Fibroblast of villous mesenchyme (primary cell): ENCODE data around the gene F10. TPM values are rescaled to one million over a fixed set of nuclear protein-coding genes. Genes with fewer than 3 reads are reported as not detected.

ENCODE experiments used
- DNase-seq: peaks from one replicate; pipeline ENCODE4 v3.0.0-alpha.2; 2010; ENCODE audit warnings: low read depth
- H3K4me3 ChIP-seq: 2 replicates; pipeline ENCODE4 v1.5.1; 2011; ENCODE audit warnings: low read depth, mild to moderate bottlenecking, low read length
- total RNA-seq: library from RNA; depleted of rRNA; stranded (reverse); fragments of >200 nt; gene quantifications from 2 replicates; pipeline ENCODE4 v1.2.3, GENCODE V29; 2012
- TF ChIP-seq, protein P1 (sequence below): IDR thresholded peaks from 2 replicates; pipeline ENCODE4 v1.5.1; 2012; ENCODE audit warnings: low read depth, mild to moderate bottlenecking, low read length; ENCODE audit not compliant: insufficient read depth

F10 gene
- total RNA-seq, 1 donor: 12.5 TPM

DNA sequence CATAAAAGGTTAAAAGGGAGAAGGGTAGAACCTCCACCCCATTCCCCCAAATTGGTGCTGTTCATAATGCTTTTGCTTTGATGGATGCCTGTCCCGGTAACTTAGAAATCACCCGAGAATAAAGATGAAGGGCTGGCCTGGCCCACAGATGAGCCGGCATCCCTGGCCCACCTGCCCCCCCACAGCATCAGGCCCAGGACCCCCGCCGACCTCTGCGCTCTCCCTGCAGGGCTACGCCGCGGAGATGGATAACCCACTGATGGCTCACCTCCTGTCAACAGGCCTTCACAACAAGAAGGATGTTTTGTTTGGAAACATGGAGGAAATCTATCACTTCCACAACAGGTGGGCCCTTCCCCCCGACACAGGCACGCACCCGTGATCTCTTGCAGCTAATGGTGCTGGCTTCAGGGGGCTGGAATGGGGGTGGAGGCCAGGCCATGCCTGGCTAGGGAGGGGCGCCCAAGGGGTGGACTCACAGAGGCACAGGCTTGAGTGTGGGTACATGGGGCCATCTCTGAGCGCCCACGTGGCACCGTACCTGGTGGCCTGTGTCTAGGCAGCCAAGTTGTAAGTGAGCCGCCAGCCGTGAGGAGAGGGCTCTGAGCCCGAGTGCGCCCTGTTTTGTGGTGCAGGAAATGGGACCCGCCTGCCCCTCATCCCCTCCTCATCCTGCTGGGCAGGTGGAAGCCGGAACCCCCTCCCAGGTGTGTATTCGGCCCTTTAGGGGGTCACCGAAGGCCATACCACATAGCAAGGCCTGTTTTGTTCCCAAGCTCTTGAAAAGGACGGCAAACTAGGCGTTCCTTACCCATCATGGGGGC is 40.2 kb upstream of the F10 start:
- no peak overlapping the region for H3K4me3 ChIP-seq
- no peak for DNase-seq
- TF ChIP-seq, protein P1, sequence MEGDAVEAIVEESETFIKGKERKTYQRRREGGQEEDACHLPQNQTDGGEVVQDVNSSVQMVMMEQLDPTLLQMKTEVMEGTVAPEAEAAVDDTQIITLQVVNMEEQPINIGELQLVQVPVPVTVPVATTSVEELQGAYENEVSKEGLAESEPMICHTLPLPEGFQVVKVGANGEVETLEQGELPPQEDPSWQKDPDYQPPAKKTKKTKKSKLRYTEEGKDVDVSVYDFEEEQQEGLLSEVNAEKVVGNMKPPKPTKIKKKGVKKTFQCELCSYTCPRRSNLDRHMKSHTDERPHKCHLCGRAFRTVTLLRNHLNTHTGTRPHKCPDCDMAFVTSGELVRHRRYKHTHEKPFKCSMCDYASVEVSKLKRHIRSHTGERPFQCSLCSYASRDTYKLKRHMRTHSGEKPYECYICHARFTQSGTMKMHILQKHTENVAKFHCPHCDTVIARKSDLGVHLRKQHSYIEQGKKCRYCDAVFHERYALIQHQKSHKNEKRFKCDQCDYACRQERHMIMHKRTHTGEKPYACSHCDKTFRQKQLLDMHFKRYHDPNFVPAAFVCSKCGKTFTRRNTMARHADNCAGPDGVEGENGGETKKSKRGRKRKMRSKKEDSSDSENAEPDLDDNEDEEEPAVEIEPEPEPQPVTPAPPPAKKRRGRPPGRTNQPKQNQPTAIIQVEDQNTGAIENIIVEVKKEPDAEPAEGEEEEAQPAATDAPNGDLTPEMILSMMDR: no peak

DNA sequence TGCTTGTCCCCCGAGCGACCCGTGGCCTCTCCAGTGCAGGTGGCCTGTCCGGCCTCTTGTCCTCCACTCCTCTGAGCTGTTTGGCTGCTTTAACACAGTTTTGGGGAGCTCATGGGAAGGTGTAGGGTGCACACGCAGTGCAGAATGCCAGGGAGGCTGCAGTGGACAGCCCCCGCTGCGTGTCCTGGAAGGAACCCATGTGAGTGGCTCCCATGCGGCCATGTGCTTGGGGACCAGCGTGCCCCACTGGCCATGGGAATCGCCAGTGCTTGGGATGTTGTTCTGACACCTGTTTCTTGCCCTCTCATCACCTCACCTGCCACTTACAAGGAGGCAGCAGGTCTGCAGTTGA is 39.6 kb upstream of the F10 start:
- DNase-seq: no peak
- TF ChIP-seq, protein P1: no peak
- no peak overlapping the region for H3K4me3 ChIP-seq

DNA sequence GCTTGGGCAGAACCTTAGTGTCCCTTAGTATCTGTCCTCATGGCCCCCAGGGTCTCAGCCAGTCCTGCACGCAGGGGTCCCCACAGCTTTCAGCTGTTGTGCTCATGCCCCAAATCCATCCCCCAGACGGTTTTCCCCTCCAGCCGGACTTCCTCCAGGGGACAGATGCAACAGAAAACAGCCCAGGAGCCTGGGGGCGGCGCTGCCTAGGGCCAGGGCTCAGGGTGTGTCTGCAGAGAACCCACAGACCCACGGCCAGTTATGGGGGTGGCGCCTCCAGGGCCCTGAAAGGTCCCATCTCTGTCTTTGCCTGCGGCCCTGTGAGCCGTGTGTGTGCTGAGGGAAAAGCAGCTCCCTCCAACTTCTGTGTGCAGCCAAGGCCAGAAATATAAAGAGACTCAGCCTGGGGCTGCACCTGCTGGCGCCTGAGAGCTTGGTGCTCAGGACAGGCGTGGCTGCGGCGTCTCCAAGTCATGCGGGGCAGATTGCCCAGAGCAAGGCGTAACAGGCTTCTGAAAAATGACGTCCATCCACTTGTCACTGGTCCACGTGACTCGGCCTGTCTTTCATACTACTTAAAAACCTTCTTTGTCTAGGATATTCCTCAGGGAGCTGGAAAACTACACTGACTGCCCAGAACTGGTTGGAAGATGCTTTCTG is 39.1 kb upstream of the F10 start:
- no peak for DNase-seq
- TF ChIP-seq, protein P1: no peak
- no peak overlapping the region for H3K4me3 ChIP-seq

DNA sequence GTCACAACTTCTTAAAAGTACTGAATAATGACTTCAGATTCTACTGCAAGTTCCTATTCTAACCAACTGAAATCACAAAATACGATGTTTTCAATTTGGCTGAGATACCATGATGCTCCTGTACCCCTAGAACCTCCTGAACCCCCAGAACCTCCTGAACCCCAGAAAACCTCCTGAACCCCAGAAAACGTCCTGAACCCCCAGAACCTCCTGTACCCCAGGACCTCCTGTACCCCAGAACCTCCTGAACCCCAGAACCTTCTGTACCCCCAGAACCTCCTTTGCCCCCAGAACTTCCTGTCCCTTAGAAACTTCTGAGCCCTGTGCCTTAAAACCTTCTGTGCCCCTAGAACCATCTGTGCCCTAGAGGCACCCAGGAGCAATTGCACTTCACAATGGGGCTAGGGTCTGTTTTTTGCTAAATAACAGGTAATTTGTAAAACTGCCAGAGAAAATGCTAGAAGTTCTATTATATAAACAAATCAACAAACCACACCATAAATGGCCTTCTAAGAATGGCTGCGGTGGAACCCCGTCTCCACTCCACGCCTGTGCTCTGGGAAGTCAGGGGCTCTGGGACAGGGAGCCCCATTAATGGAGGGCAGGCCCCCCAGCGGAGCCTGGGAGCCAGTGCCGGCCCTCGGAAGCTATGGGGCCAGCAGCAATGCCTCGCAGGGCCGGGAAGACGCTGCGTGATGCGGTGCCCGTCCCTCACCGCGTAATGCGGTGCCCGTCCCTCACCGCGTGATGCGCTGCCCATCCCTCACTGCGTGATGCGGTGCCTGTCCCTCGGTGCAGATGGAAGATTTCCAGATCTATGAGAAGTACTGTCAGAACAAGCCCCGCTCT is 38.3 kb upstream of the F10 start:
- TF ChIP-seq, protein P1: peak; percentile 18
- no peak for DNase-seq
- no peak overlapping the region for H3K4me3 ChIP-seq

DNA sequence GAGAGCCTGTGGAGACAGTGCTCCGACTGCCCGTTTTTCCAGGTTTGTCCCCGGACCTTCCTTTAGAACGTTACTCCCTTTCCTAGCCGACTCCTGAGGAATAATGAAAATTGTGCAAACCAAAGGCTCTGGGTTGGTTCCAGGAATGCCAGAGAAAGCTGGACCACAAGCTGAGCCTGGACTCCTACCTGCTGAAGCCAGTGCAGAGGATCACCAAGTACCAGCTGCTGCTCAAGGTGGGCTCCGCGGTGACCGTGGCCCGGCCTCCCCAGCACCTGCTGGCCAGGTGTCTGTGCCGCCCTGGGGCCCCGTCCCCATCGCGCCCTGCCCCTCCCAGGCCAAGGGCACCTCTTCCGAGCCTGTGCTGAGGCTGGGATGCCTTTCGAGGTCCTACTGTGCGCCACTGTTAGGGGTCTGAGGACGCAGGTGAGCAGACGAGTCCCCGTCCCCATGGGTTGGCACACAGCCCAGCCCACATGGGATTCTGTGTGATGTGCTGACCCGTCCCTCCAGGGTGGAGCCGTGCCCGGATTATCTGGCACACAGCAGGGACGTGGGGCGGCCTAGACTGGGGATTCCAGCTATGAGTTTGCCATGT is 37.6 kb upstream of the F10 start:
- TF ChIP-seq, protein P1: no peak
- no peak overlapping the region for H3K4me3 ChIP-seq

DNA sequence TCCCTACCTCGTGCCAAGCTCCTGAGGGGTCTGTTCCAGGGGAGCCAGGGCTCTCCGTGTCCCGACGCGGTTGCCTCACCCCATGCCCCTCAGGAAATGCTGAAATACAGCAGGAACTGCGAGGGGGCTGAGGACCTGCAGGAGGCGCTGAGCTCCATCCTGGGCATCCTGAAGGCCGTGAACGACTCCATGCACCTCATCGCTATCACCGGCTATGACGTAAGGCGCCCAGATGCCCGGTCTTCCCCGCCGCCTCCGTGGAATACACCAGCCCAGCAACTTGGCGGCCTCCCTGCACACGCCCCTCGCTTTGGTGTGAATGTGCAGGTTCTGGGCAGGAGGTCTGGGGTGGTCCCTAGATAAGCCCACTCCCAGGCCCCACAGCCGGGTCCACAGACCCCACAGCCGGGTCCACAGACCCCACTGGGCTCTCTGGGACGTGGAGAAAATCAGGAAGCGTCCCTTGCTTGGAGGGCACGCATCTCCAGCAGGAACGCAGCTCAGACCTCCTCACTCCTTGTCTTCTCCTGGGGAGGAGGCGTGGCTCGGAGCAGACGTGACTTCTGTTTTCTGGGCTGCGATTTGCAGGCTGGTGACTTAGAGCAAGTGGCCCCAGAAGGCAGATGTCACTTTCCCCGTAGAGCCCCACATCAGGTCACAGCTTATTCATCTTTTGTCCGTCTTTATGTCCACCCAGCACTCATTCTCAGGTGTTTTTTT is 36.4 kb upstream of the F10 start:
- TF ChIP-seq, protein P1: peak; percentile 22
- H3K4me3 ChIP-seq: no peak overlapping the region
- DNase-seq: no peak

More for the DNA sequence above, 37.6 kb upstream of the F10 start:
- no peak for DNase-seq
